Parathyroid adenoma (tissue), 2 donors: Measurements from ENCODE around the gene CA9.

ENCODE experiments used
- H2AFZ ChIP-seq: fragments of 300-600 bp; sonication (generic); one replicate; pipeline ENCODE4 v1.7.0; 2017; ENCODE audit warnings: antibody characterized with exemption, mild to moderate bottlenecking
- H3K27ac ChIP-seq: fragments of 300-600 bp; sonication (generic); one replicate; pipeline ENCODE4 v1.7.0; 2017
- H3K27me3 ChIP-seq: fragments of 300-600 bp; sonication (generic); one replicate; pipeline ENCODE4 v1.7.0; 2017; ENCODE audit warnings: low read length; ENCODE audit not compliant: control insufficient read depth, insufficient read depth
- H3K36me3 ChIP-seq: fragments of 300-600 bp; sonication (generic); one replicate; pipeline ENCODE4 v1.7.0; 2017; ENCODE audit warnings: low read length; ENCODE audit not compliant: control insufficient read depth, insufficient read depth
- H3K4me1 ChIP-seq: fragments of 300-600 bp; sonication (generic); one replicate; pipeline ENCODE4 v1.7.0; 2017; ENCODE audit warnings: control low read depth
- H3K4me2 ChIP-seq: fragments of 300-600 bp; sonication (generic); one replicate; pipeline ENCODE4 v1.7.0; 2017; ENCODE audit warnings: low read length
- H3K4me3 ChIP-seq: fragments of 300-600 bp; sonication (generic); one replicate; pipeline ENCODE4 v1.7.0; 2017; ENCODE audit warnings: low read depth, low read length
- H3K79me2 ChIP-seq: fragments of 300-600 bp; sonication (generic); one replicate; pipeline ENCODE4 v1.7.0; 2017; ENCODE audit warnings: control low read depth
- H3K9ac ChIP-seq: fragments of 300-600 bp; sonication (generic); one replicate; pipeline ENCODE4 v1.7.0; 2017; ENCODE audit warnings: mild to moderate bottlenecking
- H3K9me3 ChIP-seq: fragments of 300-600 bp; sonication (generic); one replicate; pipeline ENCODE4 v1.7.0; 2017; ENCODE audit warnings: low read length; ENCODE audit not compliant: control insufficient read depth
- TF ChIP-seq, protein P1 (sequence below): fragments of 300-600 bp; sonication (generic); IDR thresholded peaks from one replicate; pipeline ENCODE4 v1.7.0; 2017; ENCODE audit warnings: antibody characterized with exemption, mild to moderate bottlenecking
- donor health status: primary hyperparathyroidism.

Gene CA9

DNA sequence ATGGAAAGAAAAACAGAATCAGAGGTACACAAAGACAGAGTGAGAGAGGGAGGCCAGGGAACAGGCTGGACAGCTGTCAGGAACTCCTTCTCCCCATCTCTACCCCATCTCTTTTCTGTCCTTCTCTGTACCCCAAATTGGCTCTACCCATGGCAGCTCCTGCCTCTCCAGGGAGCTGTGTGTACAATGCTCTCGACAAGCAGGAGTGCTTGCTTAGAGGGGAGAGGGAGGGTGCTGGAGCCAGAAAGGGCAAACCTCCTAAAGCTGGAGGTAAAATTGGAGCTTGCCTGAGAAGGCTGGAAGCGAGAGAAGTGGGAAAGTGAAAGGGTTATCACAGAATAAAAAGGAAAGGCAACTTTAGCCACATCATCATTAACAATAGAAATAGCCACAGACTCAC lies 9.6 kb downstream of the CA9 start:
- no peak overlapping the region for H3K4me3 ChIP-seq
- no peaks in the 10 kb centered on the region for H3K27me3 ChIP-seq
- TF ChIP-seq, protein P1, sequence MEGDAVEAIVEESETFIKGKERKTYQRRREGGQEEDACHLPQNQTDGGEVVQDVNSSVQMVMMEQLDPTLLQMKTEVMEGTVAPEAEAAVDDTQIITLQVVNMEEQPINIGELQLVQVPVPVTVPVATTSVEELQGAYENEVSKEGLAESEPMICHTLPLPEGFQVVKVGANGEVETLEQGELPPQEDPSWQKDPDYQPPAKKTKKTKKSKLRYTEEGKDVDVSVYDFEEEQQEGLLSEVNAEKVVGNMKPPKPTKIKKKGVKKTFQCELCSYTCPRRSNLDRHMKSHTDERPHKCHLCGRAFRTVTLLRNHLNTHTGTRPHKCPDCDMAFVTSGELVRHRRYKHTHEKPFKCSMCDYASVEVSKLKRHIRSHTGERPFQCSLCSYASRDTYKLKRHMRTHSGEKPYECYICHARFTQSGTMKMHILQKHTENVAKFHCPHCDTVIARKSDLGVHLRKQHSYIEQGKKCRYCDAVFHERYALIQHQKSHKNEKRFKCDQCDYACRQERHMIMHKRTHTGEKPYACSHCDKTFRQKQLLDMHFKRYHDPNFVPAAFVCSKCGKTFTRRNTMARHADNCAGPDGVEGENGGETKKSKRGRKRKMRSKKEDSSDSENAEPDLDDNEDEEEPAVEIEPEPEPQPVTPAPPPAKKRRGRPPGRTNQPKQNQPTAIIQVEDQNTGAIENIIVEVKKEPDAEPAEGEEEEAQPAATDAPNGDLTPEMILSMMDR, result no peak
- no peaks in the 10 kb centered on the region for H3K36me3 ChIP-seq
- H3K4me1 ChIP-seq, result peaks cover 8% of the 10 kb centered on the region
- no peaks in the 10 kb centered on the region for H3K79me2 ChIP-seq
- no peak overlapping the region for H2AFZ ChIP-seq
- no peaks in the 10 kb centered on the region for H3K9me3 ChIP-seq
- H3K27ac ChIP-seq, result no peak overlapping the region
- H3K4me2 ChIP-seq, result no peak overlapping the region
- no peak overlapping the region for H3K9ac ChIP-seq

DNA sequence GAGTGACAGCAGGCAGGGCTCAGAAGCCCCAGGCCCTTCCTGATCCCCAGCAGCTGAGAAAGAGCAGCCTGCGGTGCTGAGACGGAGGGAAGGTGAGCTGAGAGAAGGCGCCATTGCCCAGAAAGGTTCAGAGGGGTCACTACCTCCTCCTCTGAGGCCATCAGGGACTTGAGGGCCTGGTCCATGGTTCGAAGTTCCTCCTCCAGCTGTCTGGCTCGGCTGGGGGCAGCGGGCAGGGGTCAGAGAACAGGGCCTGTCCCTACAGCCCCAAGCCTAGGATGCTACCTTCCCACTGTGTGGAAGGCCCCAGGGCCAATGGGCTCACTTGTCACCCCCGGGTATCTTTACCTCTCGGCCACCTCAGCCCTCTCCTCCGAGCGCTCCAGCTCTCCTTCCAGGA lies 11.2 kb downstream of the CA9 start:
- no peaks in the 10 kb centered on the region for H3K27me3 ChIP-seq
- no peaks in the 10 kb centered on the region for H3K9me3 ChIP-seq
- no peak overlapping the region for H3K9ac ChIP-seq
- no peak overlapping the region for H3K27ac ChIP-seq
- H3K79me2 ChIP-seq, result no peaks in the 10 kb centered on the region
- H3K4me1 ChIP-seq, result peaks cover 8% of the 10 kb centered on the region
- TF ChIP-seq, protein P1, result no peak
- H3K4me3 ChIP-seq, result no peak overlapping the region
- no peaks in the 10 kb centered on the region for H3K36me3 ChIP-seq
- H3K4me2 ChIP-seq, result no peak overlapping the region
- H2AFZ ChIP-seq, result no peak overlapping the region

DNA sequence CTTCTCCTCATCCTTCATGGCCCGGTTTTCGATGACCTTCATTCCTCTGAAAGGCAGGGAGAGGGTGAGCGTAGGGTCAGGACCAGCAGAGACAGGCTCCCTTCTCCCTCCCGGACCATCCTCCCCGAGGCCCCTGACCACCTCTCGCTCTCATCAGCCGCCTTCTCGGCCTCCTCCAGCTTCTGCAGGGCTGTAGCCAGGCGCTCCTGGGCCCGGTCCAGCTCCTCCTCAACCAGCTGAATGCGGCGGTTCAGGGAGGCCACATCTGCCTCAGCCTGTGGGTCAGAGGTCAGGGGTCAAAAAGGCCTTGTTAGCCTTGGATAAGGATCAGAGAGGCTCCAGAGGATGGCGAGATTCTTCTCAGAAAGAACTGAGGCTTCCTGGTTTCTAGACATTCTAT lies 11.8 kb downstream of the CA9 start:
- no peak overlapping the region for H3K4me3 ChIP-seq
- no peak overlapping the region for H3K9ac ChIP-seq
- H3K36me3 ChIP-seq, result no peaks in the 10 kb centered on the region
- H3K9me3 ChIP-seq, result no peaks in the 10 kb centered on the region
- H3K4me1 ChIP-seq, result peaks cover 8% of the 10 kb centered on the region
- no peak overlapping the region for H3K4me2 ChIP-seq
- H3K27ac ChIP-seq, result no peak overlapping the region
- TF ChIP-seq, protein P1, result no peak
- no peak overlapping the region for H2AFZ ChIP-seq
- no peaks in the 10 kb centered on the region for H3K27me3 ChIP-seq
- no peaks in the 10 kb centered on the region for H3K79me2 ChIP-seq

DNA sequence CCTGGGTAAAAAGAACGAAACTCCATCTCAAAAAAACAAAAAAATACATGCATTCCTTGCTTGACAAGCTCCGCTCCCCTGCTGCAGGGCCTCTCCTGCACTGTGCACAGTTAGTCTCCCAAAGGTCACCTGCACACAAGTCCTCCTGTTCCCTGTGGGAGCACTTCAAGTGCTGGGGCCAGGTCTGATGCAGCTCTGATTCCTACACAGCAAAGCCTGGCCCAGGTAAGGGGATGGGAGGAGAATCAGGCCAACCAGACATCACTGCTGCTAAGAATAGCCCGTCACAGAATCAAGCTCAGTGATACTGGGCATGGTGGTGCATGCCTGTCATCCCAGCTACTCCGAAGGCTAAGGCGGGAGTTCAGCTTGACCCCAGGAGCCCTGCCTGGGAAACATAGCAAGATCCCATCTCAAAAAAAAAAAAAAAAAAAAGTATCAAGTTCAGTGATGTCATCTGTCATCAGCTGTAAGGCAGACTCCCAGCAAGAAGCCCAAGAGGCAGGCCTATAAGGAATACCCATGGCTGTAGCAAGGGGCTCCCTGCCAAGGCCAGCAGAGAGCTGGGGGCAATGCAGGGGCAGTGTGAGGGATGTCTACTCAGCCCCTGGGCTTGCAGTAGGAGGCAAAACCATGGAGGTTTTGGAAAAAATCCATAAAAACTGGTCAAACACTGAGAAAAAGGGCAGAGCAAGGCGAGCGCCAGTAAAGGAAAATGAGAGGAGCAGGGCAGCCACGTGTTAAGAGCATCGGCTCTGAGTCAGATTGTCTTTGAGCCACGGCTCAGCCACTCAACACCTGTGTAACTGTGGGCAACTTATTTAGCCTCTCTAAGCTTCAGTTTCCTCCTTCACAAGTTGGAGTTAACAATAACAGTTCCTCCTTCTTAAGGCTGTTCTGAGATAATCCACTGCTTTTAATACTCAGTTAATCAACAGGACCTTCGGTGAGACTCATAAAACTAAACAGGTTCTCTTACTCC lies 12.8 kb downstream of the CA9 start:
- peak overlapping the region; percentile 70 for H3K27ac ChIP-seq
- H3K4me1 ChIP-seq, result peaks cover 8% of the 10 kb centered on the region
- H3K9me3 ChIP-seq, result no peaks in the 10 kb centered on the region
- H3K79me2 ChIP-seq, result no peaks in the 10 kb centered on the region
- H2AFZ ChIP-seq, result peak overlapping the region; percentile 35
- H3K9ac ChIP-seq, result no peak overlapping the region
- TF ChIP-seq, protein P1, result no peak
- no peak overlapping the region for H3K4me2 ChIP-seq
- H3K36me3 ChIP-seq, result no peaks in the 10 kb centered on the region
- no peak overlapping the region for H3K4me3 ChIP-seq
- H3K27me3 ChIP-seq, result no peaks in the 10 kb centered on the region
